Measurements from ENCODE around the gene DNMT3L.
A peak's percentile ranks its signal among the peaks of the same experiment; 100 is the strongest.
"Not testable (repeated sequence)": the region's sequence is repeated elsewhere in the genome, so short reads cannot be mapped to it uniquely, and the experiment has no call there.

The DNMT3L gene

GRCh38 chr21:44275041-44275440 lies 13.3 kb upstream of the DNMT3L start:
- no peak for ATAC-seq

- ATAC-seq = no peak
These were observed 11.3 kb upstream of the DNMT3L start for GRCh38 chr21:44273046-44273445.

GRCh38 chr21:44272284-44272858 lies 10.7 kb upstream of the DNMT3L start:
- no peak for ATAC-seq

DNA sequence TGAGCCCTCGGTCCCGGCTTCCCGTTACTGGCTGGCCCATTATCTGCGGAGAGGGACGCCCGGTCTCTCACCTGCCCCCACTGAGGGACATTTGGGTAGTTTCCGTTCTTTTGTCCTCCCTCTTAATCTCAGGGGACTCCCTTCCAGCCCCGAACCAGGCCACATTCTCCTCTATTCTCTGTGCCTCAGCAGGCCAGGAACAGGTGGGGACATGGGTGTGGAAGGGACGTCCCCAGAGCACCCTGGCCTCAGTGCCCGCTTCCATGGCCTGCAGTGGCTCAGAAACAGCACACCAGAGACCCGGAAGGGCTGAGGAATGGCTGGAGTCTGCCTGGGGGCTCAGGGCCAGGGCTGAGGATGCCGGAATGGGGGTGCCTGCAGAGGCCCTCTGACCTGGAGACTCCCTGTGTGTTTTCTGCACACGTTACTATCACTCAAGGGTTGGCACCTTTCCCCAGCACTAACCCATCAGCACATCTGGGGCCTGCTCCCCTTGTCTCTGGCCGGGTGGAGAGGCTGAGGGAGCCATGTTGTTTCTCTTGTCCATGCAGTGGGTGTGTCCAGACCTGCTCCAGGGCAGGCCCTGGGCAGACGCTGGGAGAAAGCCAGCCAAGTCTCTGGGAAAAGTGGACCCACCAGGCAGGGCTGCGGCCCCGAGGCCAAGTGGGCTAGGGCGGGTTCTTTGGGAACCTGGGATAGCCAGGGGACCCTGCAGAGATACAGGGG lies 10.0 kb upstream of the DNMT3L start:
- ATAC-seq = no peak

DNA sequence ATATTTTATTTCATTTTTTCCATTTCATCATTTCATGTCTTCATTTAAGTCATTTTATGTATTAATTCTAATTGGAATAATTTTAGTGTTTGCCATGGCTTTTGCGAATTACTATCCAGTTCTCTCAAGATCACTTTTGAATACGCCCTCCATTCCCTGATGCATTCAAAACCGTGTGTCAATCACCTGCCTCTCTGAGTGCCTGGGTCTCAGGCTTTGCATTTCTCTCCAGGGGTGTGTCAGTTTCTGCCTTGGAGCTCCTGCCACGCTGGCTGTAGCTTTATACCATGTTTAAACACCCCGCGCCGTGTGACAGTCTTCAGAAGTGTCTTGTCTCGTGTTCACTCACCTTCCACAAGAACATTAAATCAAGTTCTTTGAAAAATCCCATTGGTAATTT lies 7.4 kb upstream of the DNMT3L start:
- no peak for ATAC-seq

DNA sequence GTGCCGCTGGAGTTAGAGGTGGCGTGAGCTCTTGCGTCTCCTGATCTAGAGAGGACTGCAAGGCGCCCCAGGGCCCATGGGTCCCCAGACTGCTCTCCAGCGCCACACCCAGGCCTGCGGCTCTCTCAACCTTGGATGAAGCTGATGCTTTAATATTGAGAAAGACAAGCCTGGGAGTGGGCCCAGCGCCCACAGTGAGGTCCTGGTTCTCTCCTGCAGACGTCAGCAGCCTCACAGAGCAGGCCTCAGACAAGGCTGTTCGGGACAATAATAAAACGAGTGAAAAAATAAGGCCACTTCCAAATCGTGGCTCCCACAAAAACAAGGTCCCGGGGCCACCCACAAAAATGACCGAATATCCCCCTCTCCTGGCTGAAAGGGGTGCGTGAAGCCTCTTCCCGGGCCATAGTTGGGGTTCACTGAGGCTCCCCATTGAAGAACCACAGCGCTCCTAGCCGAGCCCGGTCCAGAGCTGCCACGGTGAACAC lies 6.0 kb upstream of the DNMT3L start:
- ATAC-seq = peak in 1 of 2 donors; percentile 20

GRCh38 chr21:44265734-44266270 lies 4.1 kb upstream of the DNMT3L start:
- no peak for ATAC-seq

DNA sequence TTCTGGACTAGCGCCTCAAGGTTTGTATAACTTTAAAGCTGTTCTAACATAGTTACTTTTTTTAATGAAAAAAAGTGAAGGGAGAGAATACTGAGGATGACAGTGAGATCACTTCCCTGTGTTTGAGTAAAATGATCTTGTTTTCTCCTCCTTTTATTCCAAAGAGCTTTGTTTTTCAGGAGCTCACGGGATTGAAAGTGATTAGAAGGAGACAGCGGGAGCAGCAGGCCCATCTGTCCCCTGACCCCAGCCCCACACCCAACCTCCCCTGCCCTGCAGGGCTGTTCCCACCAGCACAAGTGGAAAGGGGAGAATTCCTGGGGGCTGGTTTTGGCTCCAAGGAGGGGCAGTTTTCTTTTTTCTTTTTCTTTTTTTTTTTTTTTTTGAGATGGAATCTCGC lies 2.1 kb upstream of the DNMT3L start:
- no peak for ATAC-seq

DNA sequence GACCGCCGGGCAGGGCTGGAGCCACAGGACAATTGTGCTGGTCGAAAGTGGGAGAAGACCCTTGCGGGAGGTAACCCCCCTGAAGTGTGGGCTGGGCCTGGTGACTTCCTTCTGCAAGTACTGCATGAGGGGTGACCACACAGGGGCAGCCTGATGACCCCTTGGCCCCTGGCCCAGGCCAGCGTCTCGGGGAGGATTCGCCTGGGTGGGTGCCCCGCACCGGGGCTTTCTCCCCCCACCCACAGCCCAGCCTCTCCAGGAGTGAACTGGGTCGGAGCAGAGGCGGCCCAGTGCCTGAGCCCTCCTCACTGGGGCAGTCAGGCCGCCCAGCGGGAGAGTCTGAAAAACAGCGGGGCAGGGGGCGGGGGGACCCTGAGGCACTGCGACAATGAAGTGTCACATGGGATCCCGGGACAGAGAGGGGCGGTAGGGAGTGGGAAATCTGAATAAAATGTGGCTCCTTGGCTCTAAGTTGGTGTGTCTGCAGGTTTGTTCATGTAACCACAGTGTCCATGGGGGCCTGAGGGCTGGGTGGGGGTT lies 1.6 kb upstream of the DNMT3L start:
- ATAC-seq = no peak

GRCh38 chr21:44262338-44263056 lies 800 bp upstream of the DNMT3L start:
- no peak for ATAC-seq

DNA sequence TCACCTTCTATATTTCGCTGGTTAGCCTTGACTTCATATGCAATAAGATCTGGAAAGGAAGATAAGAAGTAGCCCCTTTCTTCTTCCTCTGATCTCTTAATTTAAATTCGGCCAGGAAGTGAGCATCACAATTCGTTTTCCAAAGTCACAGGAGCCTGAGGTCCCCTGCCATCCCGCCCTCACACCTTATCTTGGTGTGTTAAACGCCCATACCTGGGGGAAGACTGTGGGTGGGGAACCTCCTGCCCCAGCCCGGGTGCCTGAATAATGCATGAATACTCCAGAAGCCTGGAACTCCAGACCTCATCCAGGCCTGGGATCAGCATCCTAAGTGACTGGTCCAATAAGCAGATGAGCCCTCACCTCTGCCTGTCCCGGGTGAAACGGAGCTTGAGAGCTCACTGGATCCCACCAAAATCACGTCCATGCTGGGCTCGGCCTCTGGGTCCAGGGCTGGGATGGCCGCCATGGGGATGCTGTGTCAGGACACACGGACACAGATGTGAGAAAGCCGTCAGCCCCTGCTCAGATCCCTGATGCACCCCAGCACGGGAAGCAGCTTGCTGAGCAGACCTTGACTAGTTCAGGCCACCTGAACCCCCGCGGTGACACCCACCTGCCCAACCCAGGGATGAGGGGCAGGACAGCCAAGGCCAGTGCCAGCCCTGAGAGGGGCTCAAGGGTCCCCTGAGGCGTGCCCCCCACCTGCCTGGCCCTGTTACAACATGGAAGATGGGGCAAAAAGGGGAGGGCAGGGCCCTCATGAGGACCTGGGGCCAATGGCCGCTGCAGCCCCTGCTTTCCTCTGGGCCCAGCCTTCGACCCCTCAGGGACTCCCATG lies 686 bp downstream of the DNMT3L start:
- no peak for ATAC-seq

- ATAC-seq = no peak
These were observed 1.6 kb downstream of the DNMT3L start for GRCh38 chr21:44260066-44260465.

- ATAC-seq = no peak
These were observed 2.5 kb downstream of the DNMT3L start for GRCh38 chr21:44259082-44259705.

- ATAC-seq = no peak
These were observed 3.5 kb downstream of the DNMT3L start for GRCh38 chr21:44258056-44258725.

DNA sequence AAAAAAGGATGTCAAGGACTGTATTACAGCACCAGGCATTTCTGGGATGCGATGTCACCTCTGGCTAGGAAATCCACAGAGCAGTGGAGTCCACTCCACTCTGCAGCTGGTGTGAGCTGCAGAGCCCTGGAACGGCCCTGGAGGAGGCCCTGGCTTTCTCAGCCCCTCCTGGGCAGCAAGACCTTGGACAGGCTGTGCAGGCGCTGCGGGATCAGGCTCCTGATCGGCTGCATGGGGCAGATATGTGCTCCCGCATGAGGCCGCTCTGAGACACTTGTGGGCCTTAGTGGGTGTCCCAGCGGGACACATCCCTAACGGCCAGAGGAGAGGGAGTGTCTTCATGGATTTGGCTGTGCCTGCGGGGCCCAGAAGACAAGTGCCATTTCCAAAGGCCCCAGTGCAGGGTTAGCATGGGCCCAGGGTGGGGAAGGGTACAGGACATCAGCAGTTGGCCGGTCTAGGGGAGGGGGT lies 6.2 kb downstream of the DNMT3L start:
- no peak for ATAC-seq

GRCh38 chr21:44253832-44254710 lies 7.6 kb downstream of the DNMT3L start:
- ATAC-seq = no peak

DNA sequence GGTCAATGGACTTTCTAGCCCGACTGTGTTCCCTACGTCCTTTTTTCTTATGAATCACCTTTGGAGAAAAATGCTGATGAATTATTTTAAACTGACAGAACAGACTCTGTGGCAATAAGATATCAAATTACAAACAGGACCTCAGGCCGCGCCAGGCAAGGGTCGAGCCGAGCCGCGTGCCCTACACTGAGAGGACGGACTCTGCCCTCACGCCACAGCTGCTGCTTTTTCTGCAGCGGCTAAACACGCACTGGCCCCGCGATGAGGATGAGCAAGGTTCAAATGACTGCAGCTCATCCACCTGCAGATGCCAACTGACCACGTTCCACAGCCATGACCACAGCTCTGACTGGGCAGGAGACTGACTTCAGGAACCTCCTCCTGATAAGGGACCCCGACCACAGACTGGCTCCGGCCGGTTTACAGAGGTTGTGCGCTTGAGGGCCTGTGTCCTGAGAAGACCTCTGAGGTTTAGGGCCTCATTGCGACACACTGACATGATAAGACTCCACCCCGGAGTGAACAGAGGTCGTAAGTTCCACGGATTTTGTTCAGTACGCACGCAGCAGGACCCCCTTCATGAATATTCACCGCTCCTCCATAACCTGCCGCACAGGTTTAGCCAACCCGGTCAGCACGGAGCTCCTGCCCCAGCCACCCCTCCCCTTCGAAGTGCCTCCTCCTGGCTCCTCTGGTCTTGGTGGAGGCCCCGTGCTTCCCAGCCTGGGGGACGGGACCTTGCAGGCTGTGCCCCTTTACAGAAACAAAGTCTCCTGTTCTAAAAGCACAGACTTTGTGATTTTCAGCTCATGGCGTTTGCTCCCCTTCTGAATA lies 12.3 kb downstream of the DNMT3L start:
- ATAC-seq = not testable (repeated sequence)

DNA sequence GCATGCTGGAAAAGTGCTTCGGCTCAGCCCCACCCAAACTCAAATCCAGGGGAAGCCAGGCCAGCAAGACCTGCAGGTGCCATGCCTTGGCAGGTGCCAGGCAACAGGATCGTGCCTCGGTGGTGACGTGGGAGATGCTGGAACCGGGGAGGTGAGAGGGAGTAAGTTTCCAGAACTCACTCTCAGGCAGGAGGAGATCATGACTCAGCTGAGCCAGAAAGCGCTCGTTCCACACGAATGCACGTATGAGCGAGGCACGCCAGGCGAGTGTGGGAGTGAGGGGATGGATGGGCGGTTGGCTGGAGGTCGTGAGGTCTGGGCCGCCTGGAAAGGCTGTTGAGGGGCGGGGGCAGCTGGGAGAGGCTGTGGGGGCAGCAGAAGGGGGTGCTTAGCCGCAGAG lies 13.8 kb downstream of the DNMT3L start:
- ATAC-seq = not testable (repeated sequence)

- ATAC-seq = peak; percentile 87
These were observed 17.7 kb downstream of the DNMT3L start for GRCh38 chr21:44243980-44244379.

Measured in activated CD4-positive, CD25-positive, alpha-beta regulatory T cell treated with anti-CD3 and anti-CD28 coated beads, Interleukin-2, amount 50 U/mL, for 24 hours (primary cell).